Activated CD8-positive, alpha-beta memory T cell treated with anti-CD3 and anti-CD28 coated beads for 1 hour (primary cell): ENCODE measurements around the gene PWP1.

Experiments
- DNase-seq, 2 donors: peaks; one replicate each; pipeline ENCODE4 v3.0.0-alpha.2; 2020; ENCODE audit warnings: low read depth in 1 of 2; ENCODE audit errors: extremely low read depth in 1 of 2

The PWP1 gene

GRCh38 chr12:107685360-107686248, at the start of gene PWP1:
Gene PWP1, plus strand, starts transcription at chr12:107685799. Its CDS starts 101 bp downstream, at chr12:107685900.
- peak; percentile 88 to 91 for DNase-seq

GRCh38 chr12:107641154-107641553, 44.4 kb upstream of the PWP1 start:
- DNase-seq: no peak

- no peak for DNase-seq
These were observed 43.4 kb upstream of the PWP1 start for GRCh38 chr12:107642240-107642639.

GRCh38 chr12:107645630-107646333, 39.8 kb upstream of the PWP1 start:
- no peak for DNase-seq

GRCh38 chr12:107646436-107646835, 39.2 kb upstream of the PWP1 start:
- DNase-seq: no peak

- DNase-seq: no peak
These were observed 35.9 kb upstream of the PWP1 start for GRCh38 chr12:107649661-107650061.

- no peak for DNase-seq
These were observed 34.6 kb upstream of the PWP1 start for GRCh38 chr12:107650977-107651376.

GRCh38 chr12:107651571-107652449, 33.8 kb upstream of the PWP1 start:
- DNase-seq: no peak

- no peak for DNase-seq
These were observed 32.1 kb upstream of the PWP1 start for GRCh38 chr12:107653519-107653918.

GRCh38 chr12:107654873-107655272, 30.7 kb upstream of the PWP1 start:
- DNase-seq: no peak

GRCh38 chr12:107655281-107656065, 30.1 kb upstream of the PWP1 start:
- DNase-seq: no peak

- no peak for DNase-seq
These were observed 29.3 kb upstream of the PWP1 start for GRCh38 chr12:107656302-107656701.

GRCh38 chr12:107657133-107657532, 28.5 kb upstream of the PWP1 start:
- no peak for DNase-seq

- no peak for DNase-seq
These were observed 28.0 kb upstream of the PWP1 start for GRCh38 chr12:107657621-107658020.

GRCh38 chr12:107660235-107660634, 25.4 kb upstream of the PWP1 start:
- DNase-seq: no peak

- no peak for DNase-seq
These were observed 24.7 kb upstream of the PWP1 start for GRCh38 chr12:107660861-107661415.

GRCh38 chr12:107661830-107662229, 23.8 kb upstream of the PWP1 start:
- no peak for DNase-seq

GRCh38 chr12:107662484-107662883, 23.1 kb upstream of the PWP1 start:
- DNase-seq: no peak

- DNase-seq: no peak
These were observed 22.3 kb upstream of the PWP1 start for GRCh38 chr12:107663277-107663676.

- no peak for DNase-seq
These were observed 19.6 kb upstream of the PWP1 start for GRCh38 chr12:107666009-107666408.
